OCI-LY3 (cell line): ENCODE data around the gene SYNGR2.

Experiments
- CTCF ChIP-seq: fragments of 200-600, 300-600 bp; sonication (generic); IDR thresholded peaks from 2 replicates; pipeline ENCODE4 v1.5.1; 2014; ENCODE audit warnings: antibody characterized with exemption, low read length, low read depth
- EZH2phosphoT487 ChIP-seq: fragments of 200-600 bp; shearing (Covaris generic); IDR thresholded peaks from 2 replicates; pipeline ENCODE4 v1.6.1; 2018; ENCODE audit warnings: antibody characterized with exemption, mixed run types, low read depth

GRCh38 chr17:78130437-78131101 lies 37.8 kb upstream of the SYNGR2 start, which contains the start of gene TMC8:
- TF ChIP-seq CTCF (no peak), EZH2phosphoT487 (no peak)
